HG03354 (cell line): ENCODE data around the gene CCT4.
"Not testable (repeated sequence)": the region's sequence is repeated elsewhere in the genome, so short reads cannot be mapped to it uniquely, and the experiment has no call there.

Source experiments
- ATAC-seq: cut with Tn5 transposase; IDR thresholded peaks from one replicate; pipeline ENCODE4 v1.9.1; 2021; ENCODE audit warnings: mild to moderate bottlenecking; ENCODE audit not compliant: unreplicated experiment, poor library complexity, severe bottlenecking

CCT4 gene

GRCh38 chr2:61888267-61889055, at the start of gene CCT4:
TSS of gene CCT4 (minus strand) at chr2:61888656. CDS start at chr2:61888507, 149 bp downstream.
- ATAC-seq, result peak; percentile 85

- ATAC-seq, result no peak
Measured at GRCh38 chr2:61937886-61938285, 49.4 kb upstream of the CCT4 start.

- ATAC-seq, result no peak
Measured at GRCh38 chr2:61937098-61937497, 48.6 kb upstream of the CCT4 start.

- ATAC-seq, result no peak
Measured at GRCh38 chr2:61928826-61929461, 40.5 kb upstream of the CCT4 start.

GRCh38 chr2:61926531-61927477, 38.3 kb upstream of the CCT4 start:
- no peak for ATAC-seq

GRCh38 chr2:61924895-61925663, 36.6 kb upstream of the CCT4 start:
- no peak for ATAC-seq

- ATAC-seq, result no peak
Measured at GRCh38 chr2:61922714-61923113, 34.3 kb upstream of the CCT4 start.

GRCh38 chr2:61920548-61920947, 32.1 kb upstream of the CCT4 start:
- ATAC-seq, result no peak

GRCh38 chr2:61914794-61915193, 26.3 kb upstream of the CCT4 start:
- ATAC-seq, result not testable (repeated sequence)

- no peak for ATAC-seq
Measured at GRCh38 chr2:61911510-61911909, 23.1 kb upstream of the CCT4 start.

GRCh38 chr2:61910603-61911002, 22.1 kb upstream of the CCT4 start:
- no peak for ATAC-seq

- ATAC-seq, result no peak
Measured at GRCh38 chr2:61909116-61909515, 20.7 kb upstream of the CCT4 start.

- peak; percentile 31 for ATAC-seq
Measured at GRCh38 chr2:61906186-61906470, 17.7 kb upstream of the CCT4 start.

GRCh38 chr2:61905372-61906185, 17.1 kb upstream of the CCT4 start, which contains the start of gene COMMD1:
TSS of gene COMMD1 (plus strand) at chr2:61905674. CDS start at chr2:61905679, 5 bp downstream.
- ATAC-seq, result peak; percentile 98

GRCh38 chr2:61900281-61900680, 11.8 kb upstream of the CCT4 start:
- no peak for ATAC-seq

- ATAC-seq, result no peak
Measured at GRCh38 chr2:61898810-61899209, 10.4 kb upstream of the CCT4 start.

- peak; percentile 14 for ATAC-seq
Measured at GRCh38 chr2:61887717-61888266, 664 bp downstream of the CCT4 start.

- no peak for ATAC-seq
Measured at GRCh38 chr2:61885896-61886603, 2.4 kb downstream of the CCT4 start.
